IPS-18c (cell line): Measurements from ENCODE around the gene IL1RAPL1.

Experiments
- H3K4me3 ChIP-seq: 2 replicates; pipeline ENCODE4 v1.7.0; 2013; ENCODE audit warnings: low read depth, mild to moderate bottlenecking, low read length, moderate library complexity; ENCODE audit not compliant: insufficient read depth
- H3K9me3 ChIP-seq: one replicate; pipeline ENCODE4 v1.6.1; 2013; ENCODE audit warnings: mild to moderate bottlenecking, low read length, moderate library complexity; ENCODE audit not compliant: control insufficient read depth, insufficient read depth

The IL1RAPL1 gene

GRCh38 chrX:29707088-29707487 is 1119.8 kb downstream of the IL1RAPL1 start:
- H3K9me3 ChIP-seq: peaks cover 2% of the 10 kb centered on the region
- no peak overlapping the region for H3K4me3 ChIP-seq

- no peak overlapping the region for H3K4me3 ChIP-seq
- H3K9me3 ChIP-seq: no peaks in the 10 kb centered on the region
Measured at GRCh38 chrX:29721152-29721551, 1133.9 kb downstream of the IL1RAPL1 start.

- no peaks in the 10 kb centered on the region for H3K9me3 ChIP-seq
- H3K4me3 ChIP-seq: no peak overlapping the region
Measured at GRCh38 chrX:29724316-29724715, 1137.1 kb downstream of the IL1RAPL1 start.

- H3K9me3 ChIP-seq: no peaks in the 10 kb centered on the region
- H3K4me3 ChIP-seq: no peak overlapping the region
Measured at GRCh38 chrX:29726811-29727210, 1139.6 kb downstream of the IL1RAPL1 start.

DNA sequence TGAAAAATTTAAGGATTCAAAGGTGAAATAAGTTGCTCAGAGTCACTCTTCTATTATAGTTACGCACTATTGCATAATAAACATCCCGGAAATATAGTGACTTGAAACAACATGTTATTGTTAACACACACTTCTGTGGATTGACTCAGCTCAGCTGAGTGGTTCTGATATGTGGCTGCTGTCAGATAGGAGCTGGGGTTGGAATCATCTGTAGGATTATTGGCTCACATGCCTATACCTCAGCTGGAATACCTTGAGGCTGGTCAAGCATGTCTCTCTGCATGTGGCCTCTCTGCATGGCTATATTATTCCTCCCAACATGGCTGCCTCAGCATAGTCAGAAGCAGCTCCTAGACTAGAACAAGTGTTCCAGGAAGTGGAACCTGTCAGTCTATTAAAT is 1141.4 kb downstream of the IL1RAPL1 start:
- no peaks in the 10 kb centered on the region for H3K9me3 ChIP-seq
- no peak overlapping the region for H3K4me3 ChIP-seq

- H3K4me3 ChIP-seq: no peak overlapping the region
Measured at GRCh38 chrX:29744966-29745365, 1157.7 kb downstream of the IL1RAPL1 start.

GRCh38 chrX:29746326-29746725 is 1159.1 kb downstream of the IL1RAPL1 start:
- H3K9me3 ChIP-seq: no peaks in the 10 kb centered on the region
- no peak overlapping the region for H3K4me3 ChIP-seq

More at GRCh38 chrX:29744966-29745365, 1157.7 kb downstream of the IL1RAPL1 start:
- H3K9me3 ChIP-seq: no peaks in the 10 kb centered on the region

DNA sequence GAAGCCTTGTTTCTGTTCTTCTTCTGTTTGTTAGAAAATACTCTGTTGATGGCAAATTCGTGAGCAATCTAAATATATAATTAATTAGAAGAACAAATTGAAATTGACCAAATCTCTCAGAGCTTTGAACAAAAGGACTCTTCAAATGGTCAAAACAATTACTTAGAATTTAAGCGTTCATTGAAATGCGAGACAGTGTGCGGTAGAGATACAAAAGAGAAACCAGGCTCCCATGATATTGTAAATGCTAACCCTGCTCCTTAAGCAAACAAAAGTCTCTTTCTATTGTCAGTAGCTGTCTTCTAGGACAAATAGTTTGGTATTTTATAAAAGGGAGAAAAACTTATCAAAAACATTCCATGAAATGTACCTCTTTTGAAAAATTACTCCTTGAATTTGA is 1174.8 kb downstream of the IL1RAPL1 start:
- Histone ChIP-seq H3K9me3 (no peaks in the 10 kb centered on the region), H3K4me3 (no peak overlapping the region)

- Histone ChIP-seq H3K9me3 (no peaks in the 10 kb centered on the region), H3K4me3 (no peak overlapping the region)
Measured at GRCh38 chrX:29775890-29776289, 1188.6 kb downstream of the IL1RAPL1 start.

DNA sequence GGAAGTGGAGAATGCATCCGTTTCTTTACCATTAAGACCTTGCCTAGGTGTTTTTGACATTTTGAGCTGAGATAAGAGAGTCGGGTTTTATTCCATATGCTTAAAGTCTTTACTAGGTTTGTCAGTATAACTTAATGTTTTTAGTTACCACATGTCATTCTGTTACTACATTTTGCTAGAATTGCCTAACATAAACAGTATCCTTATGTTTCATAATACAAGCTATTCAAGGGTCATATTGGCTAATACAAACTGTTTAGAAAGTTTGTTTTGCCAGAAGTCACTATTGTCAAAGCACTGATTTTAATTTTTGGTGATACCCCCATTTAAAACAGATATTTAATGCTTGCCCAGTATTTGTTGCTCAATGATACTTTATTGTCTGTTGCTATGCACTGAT is 1200.4 kb downstream of the IL1RAPL1 start:
- Histone ChIP-seq H3K4me3 (no peak overlapping the region), H3K9me3 (no peaks in the 10 kb centered on the region)

DNA sequence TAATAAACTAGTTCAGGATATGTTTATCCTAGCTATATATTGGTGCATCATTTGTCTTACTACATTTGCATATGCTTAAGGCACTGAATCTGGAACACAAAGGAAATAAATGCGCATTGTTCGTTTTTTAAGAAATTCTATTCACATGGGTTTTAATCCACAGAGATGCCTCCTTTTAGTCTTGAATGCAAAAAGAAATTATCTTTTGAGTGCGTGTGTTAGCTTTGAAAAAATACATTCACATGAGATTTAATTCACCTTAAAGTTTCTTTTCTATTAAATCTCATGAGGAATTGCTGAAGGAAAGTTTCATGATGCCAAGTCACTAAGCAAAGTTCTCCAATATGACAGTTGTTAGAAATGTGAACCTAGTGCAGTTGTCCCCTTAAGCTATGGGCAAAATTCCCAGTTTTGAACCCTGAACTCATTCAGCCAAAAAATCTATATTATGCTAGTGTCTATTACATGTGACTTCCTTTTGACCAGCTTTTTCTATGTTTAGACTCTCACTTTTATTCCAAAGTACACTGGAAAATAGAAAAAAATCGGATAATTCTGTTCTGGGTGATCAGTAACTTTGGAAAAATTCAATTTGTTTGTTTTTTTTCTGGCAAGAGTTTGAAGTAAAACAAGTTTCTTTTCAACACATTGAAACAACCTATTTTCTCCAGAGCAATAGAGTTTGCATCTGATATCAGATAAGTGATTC is 1201.9 kb downstream of the IL1RAPL1 start:
- Histone ChIP-seq H3K9me3 (no peaks in the 10 kb centered on the region), H3K4me3 (no peak overlapping the region)

DNA sequence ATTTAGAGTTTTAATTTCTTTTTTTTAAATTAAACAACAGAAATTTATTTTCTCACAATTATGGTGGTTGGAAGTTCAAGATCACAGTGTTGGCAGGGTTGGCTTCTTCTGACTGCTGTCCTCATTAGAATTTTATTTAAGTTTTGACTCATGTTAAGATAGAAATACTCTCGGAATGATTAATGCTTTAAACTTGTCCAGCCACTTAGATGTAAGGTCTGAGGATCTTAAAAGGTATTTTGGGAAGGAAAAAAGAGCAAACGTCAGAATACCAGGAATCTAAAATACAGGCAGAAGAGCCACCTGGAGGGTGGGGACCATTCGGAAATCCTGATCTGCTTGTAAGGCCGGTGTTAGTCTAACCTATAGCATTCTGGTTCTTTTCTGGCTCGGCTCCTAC is 1205.1 kb downstream of the IL1RAPL1 start:
- H3K4me3 ChIP-seq: no peak overlapping the region
- peaks cover 2% of the 10 kb centered on the region for H3K9me3 ChIP-seq

- H3K9me3 ChIP-seq: peaks cover 2% of the 10 kb centered on the region
- H3K4me3 ChIP-seq: no peak overlapping the region
Measured at GRCh38 chrX:29797156-29797555, 1209.9 kb downstream of the IL1RAPL1 start.

- H3K4me3 ChIP-seq: no peak overlapping the region
Measured at GRCh38 chrX:29798469-29798868, 1211.2 kb downstream of the IL1RAPL1 start.

GRCh38 chrX:29813174-29813573 is 1225.9 kb downstream of the IL1RAPL1 start:
- no peaks in the 10 kb centered on the region for H3K9me3 ChIP-seq
- H3K4me3 ChIP-seq: no peak overlapping the region

More at GRCh38 chrX:29798469-29798868, 1211.2 kb downstream of the IL1RAPL1 start:
- H3K9me3 ChIP-seq: peaks cover 2% of the 10 kb centered on the region

DNA sequence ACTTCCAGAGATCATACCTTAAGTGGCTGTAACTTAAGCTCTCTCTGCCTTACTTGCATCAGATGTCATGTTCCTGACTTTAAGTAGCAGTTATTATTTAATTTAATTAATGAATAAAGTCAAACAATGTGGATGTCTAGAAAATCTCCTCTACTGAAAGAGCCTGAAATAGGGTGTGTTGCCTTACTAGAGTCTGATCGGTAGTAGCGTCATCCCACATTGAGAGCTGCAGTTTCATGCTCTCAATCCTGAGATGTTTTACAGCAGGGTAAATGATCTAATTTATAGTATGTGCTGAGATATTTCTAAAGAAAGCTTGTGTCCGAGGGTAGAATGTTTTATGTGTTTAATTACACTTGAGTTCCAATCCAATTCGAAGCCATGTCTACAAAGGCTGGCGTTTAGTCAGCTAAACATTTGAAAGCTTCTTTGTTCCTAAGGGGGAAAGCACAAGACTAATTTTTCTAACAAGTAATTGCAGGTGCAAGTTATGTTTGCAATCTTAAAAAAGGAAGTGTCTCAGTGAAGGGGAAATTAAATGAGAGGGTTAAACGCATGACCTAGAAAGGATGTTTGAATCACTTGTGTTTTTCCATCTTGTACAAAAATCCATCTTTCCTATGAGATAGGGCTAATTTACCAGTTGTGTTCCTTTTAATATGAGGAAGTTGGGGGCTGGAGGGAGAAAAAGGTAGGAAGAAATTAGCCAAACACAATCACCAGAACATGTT is 1237.1 kb downstream of the IL1RAPL1 start:
- Histone ChIP-seq H3K4me3 (no peak overlapping the region), H3K9me3 (peaks cover 2% of the 10 kb centered on the region)

DNA sequence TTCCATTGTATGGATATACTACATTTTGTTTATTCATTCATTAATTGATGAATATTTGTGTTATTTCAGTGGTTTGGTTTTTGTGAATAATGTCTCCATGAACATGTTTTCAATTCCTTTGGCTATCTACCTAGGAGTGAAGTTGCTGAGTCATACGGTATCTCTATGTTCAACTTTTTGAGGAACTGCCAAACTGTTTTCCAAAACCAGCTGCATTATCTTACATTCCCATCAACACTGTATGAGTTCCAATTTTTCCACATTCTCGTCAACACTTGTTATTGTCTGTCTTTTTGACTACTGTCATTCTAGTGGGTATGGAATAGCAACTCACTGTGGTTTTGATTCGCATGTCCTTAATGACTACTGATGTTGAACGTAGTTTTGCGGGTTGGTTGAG is 1239.5 kb downstream of the IL1RAPL1 start:
- H3K9me3 ChIP-seq: peaks cover 2% of the 10 kb centered on the region
- H3K4me3 ChIP-seq: no peak overlapping the region

DNA sequence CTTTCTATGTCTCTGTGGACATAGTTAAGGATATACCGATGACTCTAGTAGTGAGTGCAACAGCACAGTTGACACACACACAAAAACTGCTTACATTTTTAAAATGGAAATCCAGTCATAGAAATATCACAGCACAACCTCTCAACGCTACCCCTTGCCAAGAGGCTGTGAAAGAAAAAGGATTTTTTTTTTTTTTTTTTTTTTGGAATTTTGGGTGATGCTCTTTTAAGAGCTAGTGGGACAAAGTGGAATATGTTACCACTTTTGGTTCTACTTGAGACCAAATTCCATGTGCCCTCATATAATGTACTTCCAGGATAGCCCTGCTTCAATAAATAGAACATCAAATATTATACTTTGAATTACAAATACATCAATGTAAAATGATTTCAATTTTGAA is 1247.1 kb downstream of the IL1RAPL1 start:
- H3K4me3 ChIP-seq: no peak overlapping the region
- H3K9me3 ChIP-seq: peaks cover 2% of the 10 kb centered on the region
